Pancreas (tissue), 10 donors: Measurements from ENCODE around the gene GJA4. TPM values are rescaled to one million over a fixed set of nuclear protein-coding genes. Genes with fewer than 3 reads are reported as not detected.
"Not testable (repeated sequence)": the region's sequence is repeated elsewhere in the genome, so short reads cannot be mapped to it uniquely, and the experiment has no call there.

Experiments used
- ATAC-seq, 4 donors: fragments of 200-7000 bp; cut with Tn5 transposase; one replicate each; pipeline versions ENCODE4 v1.8.0 to v1.9.1; 2020; ENCODE audit warnings: mild to moderate bottlenecking in 4 of 4, moderate library complexity in 4 of 4
- DNase-seq, 6 donors: peaks; one replicate each; pipeline ENCODE4 v3.0.0-alpha.2; 2020
- FAIRE-seq: peaks from 2 replicates; lab custom pipeline; 2012; peaks lifted over from hg19 to GRCh38; lab: Jason Lieb, UNC
- H3K27ac ChIP-seq, 4 donors: fragments of 200-600 bp; sonication (generic); 1 replicate in 3 of 4; 2 replicates in 1 of 4; pipeline versions ENCODE4 v1.5.0 to v1.8.0; 2020
- H3K27me3 ChIP-seq, 4 donors: fragments of 200-600 bp; one replicate each; pipeline ENCODE4 v1.8.0; 2021
- H3K36me3 ChIP-seq, 3 donors: fragments of 200-600 bp; sonication (generic) in 1 of 3; one replicate each; pipeline versions ENCODE4 v1.5.0 to v1.8.0; 2020 to 2021
- H3K4me1 ChIP-seq, 3 donors: fragments of 200-600 bp; one replicate each; pipeline ENCODE4 v1.8.0; 2021
- H3K4me3 ChIP-seq, 4 donors: fragments of 200-600 bp; sonication (generic) in 2 of 4; one replicate each; pipeline versions ENCODE4 v1.5.0 to v1.8.0; 2020 to 2021
- H3K9me3 ChIP-seq, 4 donors: fragments of 200-600 bp; one replicate each; pipeline ENCODE4 v1.8.0; 2021
- WGBS, 2 donors: extraction: QIAGEN DNeasy Blood & Tissue Kit; methylation state at CpG; one replicate each; pipeline ENCODE4 v1.1.7; 2013; 5-methylcytosine and 5-hydroxymethylcytosine counted together
- intact Hi-C, 3 donors: fragments of 100-400 bp; cut with DNase I; formaldehyde crosslinking; loops; one replicate each; pipeline versions ENCODE4 v1.11.1 to v1.14.2; 2022
- polyA plus RNA-seq, 2 donors: library from polyadenylated mRNA; stranded (reverse); fragments of 200-250 nt; gene quantifications; one replicate each; pipeline ENCODE4 v1.2.3, GENCODE V29; 2013
- total RNA-seq, 6 donors: library from RNA; stranded (reverse); fragmentation: NEBNext Ultra II Directional in 4 of 6; extraction: Animal tissue kit (Norgen Biotek cat#: 25700) in 4 of 6; gene quantifications; one replicate each; pipeline versions ENCODE4 v1.2.1 to v1.2.4, GENCODE V29; 2021 to 2023
- TF ChIP-seq, protein P1 (sequence below), 4 donors: fragments of 200-600 bp; sonication (generic) in 3 of 4; IDR thresholded peaks; one replicate each; pipeline versions ENCODE4 v1.5.0 to v1.8.0; 2021; ENCODE audit warnings: antibody characterized with exemption in 4 of 4
- donor health status: healthy with polysubstance abuse.
- donor health status: DM: no; HTN: no; CAD: no; lungs with moderate emphysema.
- donor health status: DM: no; HTN: no; CAD: no.
- donor health status: control.
- donor health status: control.
- donor health status: Bipolar disorder and iron deficiency.
- donor health status: DM: yes; HTN: yes; CAD: no.
- donor health status: DM: no; HTN: no; CAD: no.
- donor health status: DM: no; HTN: no; CAD: no.
- donor health status: DM: yes; HTN: yes; CAD: no.

GJA4 gene
- total and polyA plus RNA-seq, 8 donors, result 1.1 to 6.7 (median 1.6) TPM

DNA sequence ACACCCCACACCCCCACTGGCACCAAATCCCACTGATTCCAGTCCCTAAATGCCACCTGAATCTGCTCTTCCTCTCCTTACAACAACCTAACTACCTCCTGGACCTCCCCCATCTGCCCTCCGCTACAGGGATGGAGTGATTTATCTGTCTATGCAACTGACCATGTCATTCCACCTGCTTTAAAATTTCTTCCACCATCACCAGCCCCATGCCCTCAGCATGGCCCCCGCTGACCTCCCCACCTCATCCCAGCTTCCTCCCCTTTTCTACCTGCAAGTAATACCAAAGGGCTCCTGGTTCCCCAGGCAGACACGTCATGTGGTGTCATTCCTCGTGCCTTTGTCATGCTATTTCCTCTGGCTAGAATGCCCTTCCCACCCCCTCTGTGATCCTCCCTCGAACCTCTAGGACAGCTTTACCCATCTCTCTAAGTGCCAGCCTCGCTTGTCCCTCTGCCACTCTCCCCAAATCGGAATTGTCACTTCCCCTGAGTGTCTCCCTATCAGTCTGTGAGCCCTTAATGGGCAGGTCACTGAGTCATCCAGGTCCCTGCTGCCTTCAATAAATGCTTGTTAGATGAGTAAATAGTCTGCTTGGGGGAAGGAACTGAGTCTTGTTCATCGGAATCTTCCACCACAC is 29.5 kb upstream of the GJA4 start:
- no peak for DNase-seq
- 46 to 60% methylated on average over 8 of the region's 8 CpGs for WGBS, 2 donors
- FAIRE-seq, result no peak

DNA sequence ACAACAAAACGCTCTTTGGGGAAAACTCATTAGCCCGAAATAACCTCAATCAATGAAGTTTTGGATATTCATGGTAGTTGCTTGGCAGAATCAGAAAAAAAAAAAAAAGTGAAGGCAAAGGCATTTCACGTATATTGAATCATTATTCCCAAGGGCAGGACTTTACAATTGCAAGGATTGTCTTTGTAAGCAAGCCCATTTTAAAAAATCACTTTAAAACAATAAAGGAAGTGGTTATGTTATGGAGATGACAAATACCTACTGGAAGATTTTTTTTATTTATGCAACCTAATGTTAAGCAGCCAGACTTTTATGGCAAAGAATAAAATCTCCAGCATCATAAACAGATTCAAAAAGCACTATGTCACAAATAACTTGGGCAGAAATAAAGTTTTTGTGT is 23.9 kb upstream of the GJA4 start:
- Histone ChIP-seq H3K4me3 (no peak overlapping the region), H3K36me3 (no peaks in the 10 kb centered on the region), H3K4me1 (no peaks in the 10 kb centered on the region), H3K9me3 (no peaks in the 10 kb centered on the region), H3K27ac (no peak overlapping the region), H3K27me3 (no peaks in the 10 kb centered on the region)
- ATAC-seq (no peak), DNase-seq (no peak), FAIRE-seq (no peak)
- intact Hi-C loops, result no loop called here
- TF ChIP-seq, protein P1, sequence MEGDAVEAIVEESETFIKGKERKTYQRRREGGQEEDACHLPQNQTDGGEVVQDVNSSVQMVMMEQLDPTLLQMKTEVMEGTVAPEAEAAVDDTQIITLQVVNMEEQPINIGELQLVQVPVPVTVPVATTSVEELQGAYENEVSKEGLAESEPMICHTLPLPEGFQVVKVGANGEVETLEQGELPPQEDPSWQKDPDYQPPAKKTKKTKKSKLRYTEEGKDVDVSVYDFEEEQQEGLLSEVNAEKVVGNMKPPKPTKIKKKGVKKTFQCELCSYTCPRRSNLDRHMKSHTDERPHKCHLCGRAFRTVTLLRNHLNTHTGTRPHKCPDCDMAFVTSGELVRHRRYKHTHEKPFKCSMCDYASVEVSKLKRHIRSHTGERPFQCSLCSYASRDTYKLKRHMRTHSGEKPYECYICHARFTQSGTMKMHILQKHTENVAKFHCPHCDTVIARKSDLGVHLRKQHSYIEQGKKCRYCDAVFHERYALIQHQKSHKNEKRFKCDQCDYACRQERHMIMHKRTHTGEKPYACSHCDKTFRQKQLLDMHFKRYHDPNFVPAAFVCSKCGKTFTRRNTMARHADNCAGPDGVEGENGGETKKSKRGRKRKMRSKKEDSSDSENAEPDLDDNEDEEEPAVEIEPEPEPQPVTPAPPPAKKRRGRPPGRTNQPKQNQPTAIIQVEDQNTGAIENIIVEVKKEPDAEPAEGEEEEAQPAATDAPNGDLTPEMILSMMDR (IDR thresholded peaks at IDR 0.05), result no peak
- WGBS, 2 donors, result 68 to 81% methylated on average over 3 of the region's 3 CpGs

More for the DNA sequence above, 29.5 kb upstream of the GJA4 start:
- no peak overlapping the region for H3K4me3 ChIP-seq
- no peaks in the 10 kb centered on the region for H3K36me3 ChIP-seq
- H3K27me3 ChIP-seq, result no peaks in the 10 kb centered on the region
- TF ChIP-seq, protein P1 (IDR thresholded peaks at IDR 0.05), result no peak
- H3K9me3 ChIP-seq, result no peaks in the 10 kb centered on the region
- no peaks in the 10 kb centered on the region for H3K4me1 ChIP-seq
- intact Hi-C loops, result no loop called here
- ATAC-seq, result peak in 1 of 4 donors; percentile 46
- H3K27ac ChIP-seq, result no peak overlapping the region

DNA sequence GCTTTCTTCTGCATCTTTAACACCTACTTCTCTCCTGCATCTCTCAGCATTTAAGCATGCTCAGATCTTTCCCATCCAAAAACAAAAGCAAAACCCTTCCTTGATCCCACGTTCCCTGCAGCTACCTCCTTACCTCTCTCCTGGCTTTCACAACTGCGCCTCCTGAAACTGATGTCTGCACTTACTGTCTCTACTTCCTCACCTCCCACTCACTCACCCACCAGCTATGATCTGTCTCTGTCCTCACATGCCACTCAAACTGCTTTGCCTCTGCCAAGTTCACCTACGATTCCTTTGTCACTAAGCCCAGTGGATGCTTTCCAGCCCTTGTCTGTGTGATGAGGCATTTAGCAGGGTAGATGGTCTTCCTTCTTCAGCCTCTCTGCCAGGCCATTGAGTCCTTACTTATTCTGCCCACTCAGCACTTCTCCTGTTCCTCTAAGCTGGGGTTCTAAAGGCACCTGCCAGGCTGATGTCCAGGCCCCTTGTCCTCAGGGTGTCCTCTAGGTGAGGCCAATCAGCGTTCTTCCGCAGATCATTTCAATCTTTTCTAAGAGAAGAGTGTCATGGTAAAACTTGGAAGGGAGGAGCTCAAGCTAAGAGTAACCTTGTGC is 21.8 kb upstream of the GJA4 start:
- H3K36me3 ChIP-seq, result no peaks in the 10 kb centered on the region
- 80 to 92% methylated on average over 5 of the region's 5 CpGs for WGBS, 2 donors
- no peak overlapping the region for H3K27ac ChIP-seq
- no peaks in the 10 kb centered on the region for H3K9me3 ChIP-seq
- FAIRE-seq (no peak), DNase-seq (no peak), ATAC-seq (no peak)
- no peaks in the 10 kb centered on the region for H3K27me3 ChIP-seq
- TF ChIP-seq, protein P1 (IDR thresholded peaks at IDR 0.05), result no peak
- intact Hi-C loops, result no loop called here
- no peaks in the 10 kb centered on the region for H3K4me1 ChIP-seq
- H3K4me3 ChIP-seq, result no peak overlapping the region

DNA sequence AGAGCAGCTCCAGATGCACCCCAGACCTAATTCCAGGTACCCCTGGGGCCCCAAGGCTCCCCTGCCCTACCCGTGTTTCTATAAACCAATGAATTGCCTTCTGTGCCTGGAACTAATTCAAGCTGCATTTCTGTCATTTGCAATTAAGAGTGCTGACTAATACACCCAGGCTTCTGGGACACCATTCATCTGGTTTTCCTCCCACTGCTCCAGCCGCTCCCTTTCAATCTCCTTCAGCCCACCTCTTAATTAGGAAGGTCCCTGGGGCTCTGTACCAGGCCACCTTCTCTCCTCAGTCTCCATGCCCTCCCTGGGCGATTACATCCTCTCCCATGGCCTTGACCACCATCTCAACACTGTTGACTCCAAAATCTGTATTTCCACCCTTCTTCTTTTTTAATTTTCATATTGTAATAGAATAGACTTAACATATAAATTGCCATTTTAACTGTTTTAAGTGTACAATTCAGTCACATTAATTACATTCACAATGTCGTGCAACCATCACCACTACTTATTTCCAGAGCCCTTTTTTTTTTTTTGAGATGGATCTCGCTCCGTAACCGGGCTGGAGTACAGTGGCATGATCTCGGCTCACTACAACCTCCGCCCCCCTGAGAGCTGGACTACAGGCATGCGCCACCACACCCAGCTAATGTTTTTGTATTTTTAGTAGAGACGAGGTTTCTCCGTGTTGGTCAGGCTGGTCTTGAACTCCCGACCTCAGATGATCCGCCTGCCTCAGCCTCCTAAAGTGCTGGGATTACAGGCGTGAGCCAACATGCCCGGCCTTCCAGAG is 21.0 kb upstream of the GJA4 start:
- DNase-seq (no peak), FAIRE-seq (no peak), ATAC-seq (no peak)
- no peaks in the 10 kb centered on the region for H3K36me3 ChIP-seq
- intact Hi-C loops, result no loop called here
- 85 to 94% methylated on average over 16 of the region's 16 CpGs for WGBS, 2 donors
- no peak overlapping the region for H3K4me3 ChIP-seq
- H3K27me3 ChIP-seq, result no peaks in the 10 kb centered on the region
- TF ChIP-seq, protein P1 (IDR thresholded peaks at IDR 0.05), result no peak
- no peaks in the 10 kb centered on the region for H3K9me3 ChIP-seq
- H3K27ac ChIP-seq, result no peak overlapping the region
- no peaks in the 10 kb centered on the region for H3K4me1 ChIP-seq

- H3K9me3 ChIP-seq, H3K4me1 ChIP-seq, H3K27me3 ChIP-seq, H3K27ac ChIP-seq, ATAC-seq, H3K36me3 ChIP-seq, intact Hi-C loops, H3K4me3 ChIP-seq, FAIRE-seq, DNase-seq: not testable (repeated sequence)
- WGBS, 2 donors, result 78 to 94% methylated on average over 4 of the region's 4 CpGs
Observed at GRCh38 chr1:34773114-34773513, 19.7 kb upstream of the GJA4 start.
